ENCODE measurements around the gene ADM2. TPM values are rescaled to one million over a fixed set of nuclear protein-coding genes. Genes with fewer than 3 reads are reported as not detected.

The ADM2 gene
- total RNA-seq, 1 experiment from 2014 or later: 13.6 TPM

DNA sequence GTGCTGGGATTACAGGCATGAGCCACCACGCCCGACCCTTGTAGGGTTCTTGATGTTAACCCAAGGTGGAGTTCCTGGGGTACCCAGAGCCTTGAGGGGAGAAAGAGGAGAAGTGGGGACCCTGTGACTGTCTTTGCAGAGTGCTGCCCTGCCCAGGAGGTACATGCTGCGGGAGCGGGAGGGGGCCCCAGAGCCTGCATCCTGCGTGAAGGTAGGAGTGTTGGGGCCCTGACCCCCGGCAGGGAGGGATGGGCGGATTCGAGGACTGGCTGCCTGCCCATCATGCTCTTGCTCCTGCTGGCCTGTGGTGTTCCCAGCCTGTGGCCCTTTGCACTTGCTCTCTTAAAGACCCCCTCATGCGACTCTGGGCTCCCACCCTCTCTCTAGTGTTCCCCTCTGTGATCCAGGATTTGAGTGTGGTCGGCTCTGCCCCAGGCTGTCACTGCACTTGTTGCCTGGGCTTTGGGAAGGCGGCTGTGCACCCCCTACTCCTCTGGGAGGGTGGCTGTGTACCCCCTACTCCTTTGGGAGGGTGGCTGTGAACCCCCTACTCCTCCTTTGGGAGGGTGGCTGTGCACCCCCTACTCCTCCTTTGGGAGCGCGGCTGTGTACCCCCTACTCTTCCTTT is 39.6 kb downstream of the ADM2 start:
- H3K4me1 Mint-ChIP-seq (ENCODE audit: low read depth, unreplicated experiment): peaks cover 10% of the 10 kb centered on the region
- H3K27ac Mint-ChIP-seq (ENCODE audit: unreplicated experiment): no peak overlapping the region
- no peaks in the 10 kb centered on the region for H3K27me3 Mint-ChIP-seq (ENCODE audit: unreplicated experiment)
- no peaks in the 10 kb centered on the region for H3K9me3 Mint-ChIP-seq (ENCODE audit: low read depth, unreplicated experiment)
- intact Hi-C loops (cut with micrococcal nuclease; ENCODE audit: unreplicated experiment): no loop called here
- no peak overlapping the region for H3K4me3 Mint-ChIP-seq (ENCODE audit: low read depth, unreplicated experiment)
- TF ChIP-seq, protein P1, sequence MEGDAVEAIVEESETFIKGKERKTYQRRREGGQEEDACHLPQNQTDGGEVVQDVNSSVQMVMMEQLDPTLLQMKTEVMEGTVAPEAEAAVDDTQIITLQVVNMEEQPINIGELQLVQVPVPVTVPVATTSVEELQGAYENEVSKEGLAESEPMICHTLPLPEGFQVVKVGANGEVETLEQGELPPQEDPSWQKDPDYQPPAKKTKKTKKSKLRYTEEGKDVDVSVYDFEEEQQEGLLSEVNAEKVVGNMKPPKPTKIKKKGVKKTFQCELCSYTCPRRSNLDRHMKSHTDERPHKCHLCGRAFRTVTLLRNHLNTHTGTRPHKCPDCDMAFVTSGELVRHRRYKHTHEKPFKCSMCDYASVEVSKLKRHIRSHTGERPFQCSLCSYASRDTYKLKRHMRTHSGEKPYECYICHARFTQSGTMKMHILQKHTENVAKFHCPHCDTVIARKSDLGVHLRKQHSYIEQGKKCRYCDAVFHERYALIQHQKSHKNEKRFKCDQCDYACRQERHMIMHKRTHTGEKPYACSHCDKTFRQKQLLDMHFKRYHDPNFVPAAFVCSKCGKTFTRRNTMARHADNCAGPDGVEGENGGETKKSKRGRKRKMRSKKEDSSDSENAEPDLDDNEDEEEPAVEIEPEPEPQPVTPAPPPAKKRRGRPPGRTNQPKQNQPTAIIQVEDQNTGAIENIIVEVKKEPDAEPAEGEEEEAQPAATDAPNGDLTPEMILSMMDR (IDR thresholded peaks at IDR 0.05; ENCODE audit: unreplicated experiment): no peak
- no peak for DNase-seq
- peaks cover 57% of the 10 kb centered on the region for H3K36me3 Mint-ChIP-seq (ENCODE audit: insufficient read depth, unreplicated experiment)
- CTCF ChIA-PET: no interaction called here
- BruUV-seq (replicated peaks): no TSS peak

- Mint-ChIP-seq H3K9me3 (ENCODE audit: low read depth, unreplicated experiment) (no peaks in the 10 kb centered on the region), H3K4me3 (ENCODE audit: low read depth, unreplicated experiment) (no peak overlapping the region), H3K27me3 (ENCODE audit: unreplicated experiment) (no peaks in the 10 kb centered on the region), H3K27ac (ENCODE audit: unreplicated experiment) (no peak overlapping the region), H3K4me1 (ENCODE audit: low read depth, unreplicated experiment) (peaks cover 11% of the 10 kb centered on the region), H3K36me3 (ENCODE audit: insufficient read depth, unreplicated experiment) (peaks cover 62% of the 10 kb centered on the region)
- CTCF ChIA-PET: no interaction called here
- no peak for DNase-seq
- intact Hi-C loops (cut with micrococcal nuclease; ENCODE audit: unreplicated experiment): no loop called here
- no TSS peak for BruUV-seq (replicated peaks)
- TF ChIP-seq, protein P1 (IDR thresholded peaks at IDR 0.05; ENCODE audit: unreplicated experiment): no peak
These were observed 40.4 kb downstream of the ADM2 start for GRCh38 chr22:50521710-50522109.

DNA sequence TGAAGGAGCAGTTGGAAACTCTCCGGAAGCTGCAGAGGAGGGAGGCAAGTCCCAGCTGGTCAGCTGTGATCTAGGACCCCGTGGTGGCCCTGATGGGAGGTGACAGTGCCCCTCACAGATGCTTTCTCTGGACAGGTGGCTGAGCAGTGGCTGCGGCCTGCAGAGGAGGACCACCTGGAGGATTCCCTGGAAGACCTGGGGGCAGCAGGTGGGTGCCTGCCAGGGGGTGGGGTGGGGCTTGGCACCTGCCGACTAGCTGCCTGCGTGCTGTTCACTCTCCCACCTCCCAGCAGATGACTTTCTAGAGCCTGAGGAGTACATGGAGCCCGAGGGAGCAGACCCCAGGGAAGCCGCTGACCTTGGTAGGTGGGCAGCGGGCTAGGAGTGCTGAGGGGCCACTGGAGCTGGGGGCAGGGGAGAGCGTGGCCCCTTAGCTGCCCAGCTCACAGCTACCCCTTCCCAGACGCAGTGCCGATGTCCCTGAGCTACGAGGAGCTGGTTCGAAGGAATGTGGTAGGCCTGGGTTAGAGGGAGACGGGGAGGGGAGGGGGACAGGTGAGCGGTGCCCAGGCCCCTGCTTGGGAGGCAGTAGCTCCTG is 41.0 kb downstream of the ADM2 start:
- intact Hi-C loops (cut with micrococcal nuclease; ENCODE audit: unreplicated experiment): no loop called here
- Mint-ChIP-seq H3K27me3 (ENCODE audit: unreplicated experiment) (no peaks in the 10 kb centered on the region), H3K4me1 (ENCODE audit: low read depth, unreplicated experiment) (peaks cover 17% of the 10 kb centered on the region), H3K9me3 (ENCODE audit: low read depth, unreplicated experiment) (no peaks in the 10 kb centered on the region), H3K36me3 (ENCODE audit: insufficient read depth, unreplicated experiment) (peaks cover 62% of the 10 kb centered on the region), H3K4me3 (ENCODE audit: low read depth, unreplicated experiment) (no peak overlapping the region), H3K27ac (ENCODE audit: unreplicated experiment) (peak overlapping the region; percentile 66)
- TF ChIP-seq, protein P1 (IDR thresholded peaks at IDR 0.05; ENCODE audit: unreplicated experiment): no peak
- no peak for DNase-seq
- no TSS peak for BruUV-seq (replicated peaks)
- CTCF ChIA-PET: no interaction called here

DNA sequence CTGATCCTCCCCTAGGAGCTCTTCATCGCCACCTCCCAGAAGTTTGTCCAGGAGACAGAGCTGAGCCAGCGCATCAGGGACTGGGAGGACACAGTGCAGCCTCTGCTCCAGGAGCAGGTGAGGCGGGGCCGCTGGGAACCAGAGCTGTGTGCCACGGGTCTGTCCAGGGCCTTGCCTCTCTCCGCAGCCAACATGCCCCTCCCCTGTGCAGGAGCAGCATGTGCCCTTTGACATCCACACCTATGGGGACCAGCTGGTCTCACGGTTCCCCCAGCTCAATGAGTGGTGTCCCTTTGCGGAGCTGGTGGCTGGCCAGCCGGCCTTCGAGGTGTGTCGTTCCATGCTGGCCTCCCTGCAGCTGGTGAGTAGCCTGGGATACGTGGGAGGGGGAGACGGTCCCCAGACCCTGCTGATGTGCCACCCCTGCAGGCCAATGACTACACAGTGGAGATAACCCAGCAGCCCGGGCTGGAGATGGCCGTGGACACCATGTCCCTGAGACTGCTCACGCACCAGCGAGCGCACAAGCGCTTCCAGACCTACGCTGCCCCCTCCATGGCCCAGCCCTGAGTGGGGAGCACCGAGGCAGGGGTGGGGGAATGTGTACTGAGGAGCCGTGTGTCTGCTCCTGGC is 41.6 kb downstream of the ADM2 start:
- Mint-ChIP-seq H3K4me3 (ENCODE audit: low read depth, unreplicated experiment) (no peak overlapping the region), H3K9me3 (ENCODE audit: low read depth, unreplicated experiment) (no peaks in the 10 kb centered on the region), H3K27me3 (ENCODE audit: unreplicated experiment) (no peaks in the 10 kb centered on the region), H3K27ac (ENCODE audit: unreplicated experiment) (no peak overlapping the region), H3K4me1 (ENCODE audit: low read depth, unreplicated experiment) (peaks cover 20% of the 10 kb centered on the region), H3K36me3 (ENCODE audit: insufficient read depth, unreplicated experiment) (peaks cover 68% of the 10 kb centered on the region)
- intact Hi-C loops (cut with micrococcal nuclease; ENCODE audit: unreplicated experiment): no loop called here
- no peak for DNase-seq
- BruUV-seq (replicated peaks): TSS peak; percentile 9
- CTCF ChIA-PET: no interaction called here
- TF ChIP-seq, protein P1 (IDR thresholded peaks at IDR 0.05; ENCODE audit: unreplicated experiment): no peak
